GM18517 (cell line): ENCODE measurements around the gene GPR156.
"Not testable (repeated sequence)": the region's sequence is repeated elsewhere in the genome, so short reads cannot be mapped to it uniquely, and the experiment has no call there.

ENCODE experiments used
- ATAC-seq: cut with Tn5 transposase; IDR thresholded peaks from one replicate; pipeline ENCODE4 v1.9.1; 2021; ENCODE audit warnings: mild to moderate bottlenecking, moderate library complexity; ENCODE audit not compliant: unreplicated experiment

GPR156 gene

GRCh38 chr3:120275618-120276017 lies 9.4 kb downstream of the GPR156 start:
- no peak for ATAC-seq

- no peak for ATAC-seq
Observed at GRCh38 chr3:120274739-120275167, 10.3 kb downstream of the GPR156 start.

GRCh38 chr3:120272286-120272685 lies 12.7 kb downstream of the GPR156 start:
- no peak for ATAC-seq

GRCh38 chr3:120265989-120266388 lies 19.0 kb downstream of the GPR156 start:
- no peak for ATAC-seq

- ATAC-seq = no peak
Observed at GRCh38 chr3:120264963-120265362, 20.1 kb downstream of the GPR156 start.

GRCh38 chr3:120263792-120264191 lies 21.2 kb downstream of the GPR156 start:
- ATAC-seq = no peak

- no peak for ATAC-seq
Observed at GRCh38 chr3:120258009-120258408, 27.0 kb downstream of the GPR156 start.

- no peak for ATAC-seq
Observed at GRCh38 chr3:120245386-120245785, 39.6 kb downstream of the GPR156 start.

- ATAC-seq = no peak
Observed at GRCh38 chr3:120244834-120245225, 40.2 kb downstream of the GPR156 start.

GRCh38 chr3:120239644-120240043 lies 45.4 kb downstream of the GPR156 start:
- ATAC-seq = no peak

GRCh38 chr3:120227710-120228347 lies 57.2 kb downstream of the GPR156 start:
- ATAC-seq = no peak

GRCh38 chr3:120224237-120224636 lies 60.8 kb downstream of the GPR156 start:
- no peak for ATAC-seq

- no peak for ATAC-seq
Observed at GRCh38 chr3:120218981-120219380, 66.0 kb downstream of the GPR156 start.

GRCh38 chr3:120216633-120217032 lies 68.4 kb downstream of the GPR156 start:
- ATAC-seq = not testable (repeated sequence)

GRCh38 chr3:120214176-120214575 lies 70.8 kb downstream of the GPR156 start:
- ATAC-seq = no peak

- no peak for ATAC-seq
Observed at GRCh38 chr3:120212505-120212904, 72.5 kb downstream of the GPR156 start.

- ATAC-seq = no peak
Observed at GRCh38 chr3:120209425-120209824, 75.6 kb downstream of the GPR156 start.

- ATAC-seq = no peak
Observed at GRCh38 chr3:120204338-120204737, 80.7 kb downstream of the GPR156 start.

GRCh38 chr3:120203621-120204020 lies 81.4 kb downstream of the GPR156 start:
- ATAC-seq = no peak

GRCh38 chr3:120203016-120203415 lies 82.0 kb downstream of the GPR156 start:
- no peak for ATAC-seq

GRCh38 chr3:120202363-120202762 lies 82.7 kb downstream of the GPR156 start:
- no peak for ATAC-seq

- ATAC-seq = no peak
Observed at GRCh38 chr3:120200493-120201235, 84.4 kb downstream of the GPR156 start.
